H1 (cell line): Measurements from ENCODE around the gene PAX4. TPM values are rescaled to one million over a fixed set of nuclear protein-coding genes. Genes with fewer than 3 reads are reported as not detected.

Experiments used
- BACH1 ChIP-seq: IDR thresholded peaks from 2 replicates; pipeline ENCODE4 v1.6.1; 2012; ENCODE audit warnings: low read length, improper control_type of control experiment
- RAD21 ChIP-seq, 2 experiments: IDR thresholded peaks in 1 of 2; conservative IDR thresholded peaks in 1 of 2; 2 replicates each; pipeline ENCODE4 v1.6.1; 2011; ENCODE audit warnings: low read depth in 2 of 2, low read length in 2 of 2, improper control_type of control experiment in 1 of 2, inconsistent platforms in 1 of 2, mild to moderate bottlenecking in 1 of 2, moderate library complexity in 1 of 2
- TBP ChIP-seq: IDR thresholded peaks from 2 replicates; pipeline ENCODE4 v1.6.1; 2011; ENCODE audit warnings: low read depth, low read length, improper control_type of control experiment
- polyA plus RNA-seq, 7 experiments: library from polyadenylated mRNA; depleted of rRNA in 3 of 7; stranded (reverse) in 5 of 7; unstranded in 2 of 7; fragments of >200 nt in 5 of 7; fragments of 200-250 nt in 2 of 7; gene quantifications; 1 replicate in 5 of 7; 2 replicates in 1 of 7; 4 replicates in 1 of 7; pipeline versions ENCODE4 v1.2.1 to v1.2.3, GENCODE V29; 2011 to 2013; ENCODE audit warnings: missing spikeins in 2 of 7, mixed read lengths in 2 of 7
- total RNA-seq: library from RNA; stranded (reverse); fragmentation: NEBNext Ultra II Directional; extraction: Animal tissue kit (Norgen Biotek cat#: 25700); gene quantifications from 2 replicates; pipeline ENCODE4 v1.2.1, GENCODE V29; 2021

PAX4 gene
- total and polyA plus RNA-seq, 2 of the 8 experiments (the other 6 are each of a cell fraction or from before 2014, with no cell fraction given), result 0.20 TPM; not detected in 1

GRCh38 chr7:127608446-127608845 lies 9.5 kb downstream of the PAX4 start (continued):
- TF ChIP-seq RAD21 (IDR thresholded peaks at IDR 0.05 in 1 of 2, conservative IDR thresholded peaks at IDR 0.05 in 1 of 2; ENCODE audit: low read depth in 2 of 2, low read length in 2 of 2) (no peak), TBP (no peak), BACH1 (no peak)
- TF ChIP-seq, all 59 proteins: peak for 0
